ENCODE measurements around the gene PITX3.
"Not testable (repeated sequence)": the region's sequence is repeated elsewhere in the genome, so short reads cannot be mapped to it uniquely, and the experiment has no call there.

Gene PITX3

DNA sequence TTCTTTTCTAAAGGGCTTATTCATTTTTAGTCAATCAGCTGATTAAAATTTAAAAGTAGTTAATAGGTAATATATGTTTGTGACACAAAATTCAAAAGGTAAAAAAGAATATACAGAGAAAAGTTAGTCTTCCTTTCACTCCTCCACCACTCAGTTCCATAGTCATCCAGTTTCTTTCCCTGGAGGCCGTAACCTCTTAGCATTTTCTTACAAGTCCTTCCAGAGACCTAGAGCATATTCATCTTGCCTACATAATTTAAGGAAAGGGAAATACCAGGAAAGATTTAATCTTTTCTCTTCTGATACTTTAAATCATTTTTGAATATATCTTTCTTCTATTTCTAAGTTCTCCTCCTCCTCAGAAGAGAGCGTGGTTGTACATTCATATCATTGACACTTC, 14.1 kb upstream of the PITX3 start:
- no peak for DNase-seq (ENCODE audit: low read depth in 2 of 2)

DNA sequence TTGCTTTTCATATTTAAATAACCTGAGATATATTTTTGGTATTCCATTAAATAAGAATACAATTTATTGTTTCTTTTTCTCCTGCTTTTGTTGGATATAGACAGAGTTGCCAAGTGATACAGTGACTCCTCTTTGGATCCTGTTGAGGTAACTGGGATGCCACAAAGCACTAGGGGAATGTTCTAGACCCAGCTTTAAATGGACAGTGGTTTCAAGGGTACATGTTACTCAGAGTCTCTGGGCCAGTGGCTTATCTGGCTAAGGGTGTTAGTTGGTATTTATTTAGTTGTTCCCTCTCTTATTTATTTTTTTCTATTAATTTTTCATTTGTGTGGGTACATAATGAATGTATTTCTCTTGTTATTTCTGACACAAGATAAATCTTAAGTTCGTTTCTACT, 13.1 kb upstream of the PITX3 start:
- no peak for DNase-seq (ENCODE audit: low read depth in 2 of 2)

DNA sequence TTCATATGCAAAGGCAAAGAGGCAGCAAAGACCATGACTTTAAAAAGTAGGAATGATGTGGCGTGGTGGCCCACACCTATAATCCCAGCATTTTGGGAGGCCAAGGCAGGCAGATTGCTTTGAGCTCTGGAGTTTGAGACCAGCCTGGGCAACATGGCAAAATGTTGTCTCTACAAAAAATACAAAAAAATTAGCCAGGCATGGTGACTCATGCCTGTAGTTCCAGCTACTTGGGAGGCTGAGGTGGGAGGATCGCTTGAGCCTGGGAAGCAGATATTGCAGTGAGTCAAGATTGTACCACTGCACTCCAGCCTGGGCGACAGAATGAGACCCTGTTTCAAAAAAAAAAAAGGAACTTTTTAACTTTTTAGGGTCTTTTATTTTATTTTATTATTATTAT, 11.2 kb upstream of the PITX3 start:
- DNase-seq (ENCODE audit: low read depth in 2 of 2): not testable (repeated sequence)

- no peak for DNase-seq (ENCODE audit: low read depth in 2 of 2)
These were observed 6.4 kb upstream of the PITX3 start for GRCh38 chr10:102247734-102248133.

DNA sequence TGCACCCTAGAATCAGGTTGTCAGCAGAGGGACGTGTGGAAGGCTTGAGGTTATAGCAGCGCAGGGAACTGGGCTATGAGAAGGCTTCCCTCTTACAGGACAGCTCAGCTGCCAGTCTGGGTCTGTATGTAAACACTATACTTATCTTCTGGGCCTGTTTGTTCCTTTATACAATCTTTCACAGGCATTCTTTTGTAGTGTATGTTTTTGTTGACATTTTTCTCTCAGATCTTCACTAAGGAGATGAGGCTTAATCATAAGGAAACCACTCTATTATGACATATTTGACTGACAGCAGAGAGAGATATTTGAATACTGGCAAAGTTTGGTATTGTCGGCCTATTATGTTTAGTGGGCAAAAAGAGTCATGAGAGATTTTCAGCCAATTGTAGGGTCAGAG, 4.9 kb upstream of the PITX3 start:
- DNase-seq (ENCODE audit: low read depth in 2 of 2): no peak

DNA sequence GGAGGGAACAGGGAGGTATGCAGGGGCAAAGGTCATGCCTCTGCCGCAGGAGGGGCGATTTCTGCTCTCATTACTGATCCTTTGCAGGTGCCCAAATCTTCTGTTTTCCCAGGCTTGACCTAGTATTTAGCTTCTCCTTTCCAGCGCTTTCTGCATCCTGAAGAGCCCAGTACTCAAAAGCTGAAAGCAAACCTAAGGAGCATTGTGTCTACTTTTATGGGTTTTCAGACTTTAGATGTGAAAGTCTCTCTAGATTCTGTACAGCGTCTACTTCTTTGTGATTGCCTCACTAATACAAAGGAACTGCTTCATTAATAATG, 4.6 kb upstream of the PITX3 start:
- DNase-seq (ENCODE audit: low read depth in 2 of 2): no peak

DNA sequence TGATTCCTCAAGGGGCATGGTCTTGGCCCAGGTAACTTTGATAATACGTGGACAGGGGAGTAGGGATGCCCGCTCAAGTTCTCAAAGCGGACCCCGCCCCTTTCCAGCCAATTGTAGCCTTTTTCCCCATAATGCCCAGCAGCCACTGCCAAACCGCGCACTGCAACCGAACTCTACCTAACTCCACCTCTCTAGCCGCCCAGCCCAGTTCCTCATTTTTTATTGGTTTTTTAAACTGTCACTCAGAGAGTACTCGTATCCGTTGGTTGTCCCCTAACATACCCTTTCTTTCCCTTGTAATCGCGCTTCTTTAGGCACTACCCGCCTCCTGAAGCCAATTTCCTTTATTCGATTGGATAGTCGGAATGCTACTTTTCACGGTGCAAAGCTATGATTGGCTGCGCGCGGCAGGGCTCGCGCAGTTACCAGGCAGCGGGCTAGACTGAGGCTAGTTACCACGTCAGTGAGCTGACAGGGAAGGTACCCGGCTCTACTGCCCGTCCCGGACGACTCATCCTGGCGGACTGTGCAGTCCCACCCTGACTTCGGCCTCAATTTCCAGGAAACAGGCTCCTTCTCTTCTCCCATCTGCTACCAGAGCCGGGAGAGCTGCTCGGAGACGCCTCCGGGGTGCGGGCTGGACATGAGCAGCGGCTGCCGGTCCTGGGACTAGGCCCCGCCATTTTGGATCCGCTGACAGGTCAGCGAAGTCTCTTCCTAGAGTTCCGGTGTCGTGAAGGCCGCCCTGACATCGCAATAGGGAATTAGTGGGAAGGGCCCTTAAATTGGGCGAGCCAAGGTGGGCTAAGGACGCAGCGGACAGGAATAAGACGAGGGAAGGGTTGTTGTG, 4.0 kb upstream of the PITX3 start, which contains the start of gene GBF1:
Gene GBF1, plus strand, starts transcription at position 451 of the 850 bp plus-strand sequence. CDS start 13,407 bp downstream, outside the sequence.
- DNase-seq (ENCODE audit: low read depth in 2 of 2): peak; percentile 70 to 75

GRCh38 chr10:102243309-102243708, 2.0 kb upstream of the PITX3 start:
- DNase-seq (ENCODE audit: low read depth in 2 of 2): no peak

- no peak for DNase-seq (ENCODE audit: low read depth in 2 of 2)
These were observed 790 bp upstream of the PITX3 start for GRCh38 chr10:102242118-102242485.

DNA sequence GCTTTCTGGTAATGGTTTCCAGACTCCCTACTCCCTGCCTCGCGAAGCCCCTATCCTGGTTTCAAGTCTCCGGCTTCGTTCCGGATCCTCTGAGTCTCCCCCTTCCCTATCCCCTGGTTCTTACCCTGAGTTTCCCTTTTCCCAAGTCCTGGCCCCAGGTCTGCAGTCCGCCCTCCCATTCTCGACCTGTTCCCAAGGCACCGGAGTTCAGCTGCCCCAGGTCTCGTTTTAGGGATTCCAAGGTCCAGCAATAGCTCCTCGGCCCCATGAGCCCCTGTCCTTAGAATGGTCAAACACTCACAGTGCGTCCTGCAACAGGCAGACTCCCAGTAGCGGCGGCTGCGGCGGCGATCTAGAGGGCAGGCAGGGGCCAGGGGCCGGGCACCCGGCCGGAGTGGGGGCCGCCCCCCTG, 274 bp downstream of the PITX3 start:
- no peak for DNase-seq (ENCODE audit: low read depth in 2 of 2)

DNA sequence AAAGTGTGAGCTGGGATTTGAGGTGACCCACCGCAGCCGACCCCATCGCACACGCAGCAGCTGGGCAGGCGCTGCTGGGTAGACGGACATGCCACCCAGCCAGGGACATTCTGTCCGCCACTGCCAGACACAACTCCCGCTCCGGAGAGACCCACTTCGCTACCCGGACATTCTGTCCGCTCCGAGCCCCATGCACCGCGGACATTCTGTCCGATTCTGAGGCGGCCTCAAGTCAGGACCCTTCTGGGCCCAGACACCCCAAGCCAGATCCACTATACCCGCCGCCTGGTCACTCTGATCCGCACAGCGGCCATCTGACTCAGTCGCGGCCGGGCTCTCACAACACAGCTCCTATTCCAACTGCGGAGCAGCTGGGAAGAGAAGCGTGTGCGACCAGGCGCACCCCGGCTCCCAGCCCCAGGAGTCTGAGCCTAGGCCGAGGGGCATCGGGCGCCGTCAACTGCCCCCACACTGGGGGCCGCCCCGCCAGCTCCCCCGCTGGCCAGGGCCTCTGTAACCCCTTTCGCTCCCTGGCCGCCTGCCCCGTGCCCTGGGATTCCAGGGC, 763 bp downstream of the PITX3 start:
- no peak for DNase-seq (ENCODE audit: low read depth in 2 of 2)

GRCh38 chr10:102237711-102238252, 3.5 kb downstream of the PITX3 start:
- DNase-seq (ENCODE audit: low read depth in 2 of 2): no peak

GRCh38 chr10:102236006-102236405, 5.3 kb downstream of the PITX3 start:
- DNase-seq (ENCODE audit: low read depth in 2 of 2): no peak

DNA sequence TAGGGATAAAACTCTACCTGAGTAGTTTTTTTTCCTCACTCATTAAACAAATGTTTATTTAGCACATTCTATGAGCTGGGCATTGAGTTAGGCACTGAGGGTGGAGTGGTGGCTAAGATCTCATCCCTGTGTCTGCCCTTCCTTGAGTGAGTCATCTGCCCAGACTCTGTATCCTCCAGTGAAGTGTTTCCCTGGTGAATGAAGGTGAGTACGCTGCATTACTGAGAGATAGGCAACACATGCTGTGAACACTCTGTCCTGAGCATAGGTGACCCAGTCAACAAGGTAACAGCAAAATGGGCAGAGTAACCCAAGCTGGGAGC, 5.8 kb downstream of the PITX3 start:
- DNase-seq (ENCODE audit: low read depth in 2 of 2): no peak

- no peak for DNase-seq (ENCODE audit: low read depth in 2 of 2)
These were observed 6.3 kb downstream of the PITX3 start for GRCh38 chr10:102234888-102235597.

DNA sequence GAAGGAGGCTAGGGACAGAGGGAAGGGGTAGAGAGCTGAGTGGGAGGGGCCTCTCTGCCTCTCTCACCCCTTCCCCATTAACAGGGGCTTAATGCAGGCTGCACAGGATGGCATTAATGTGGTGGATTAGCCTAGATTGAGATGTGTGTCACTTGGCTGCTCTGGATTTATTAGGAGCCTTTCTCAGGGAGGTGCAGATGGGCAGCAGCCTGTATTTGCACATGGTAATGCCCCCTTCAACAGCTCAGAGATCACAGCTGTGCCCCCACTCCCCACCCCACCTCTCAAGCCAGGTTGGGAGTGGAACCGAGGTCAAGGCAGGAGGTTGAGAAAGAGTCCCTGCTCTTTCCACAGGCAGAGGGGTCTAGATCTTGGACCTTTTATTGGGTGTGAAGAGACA, 7.3 kb downstream of the PITX3 start:
- no peak for DNase-seq (ENCODE audit: low read depth in 2 of 2)

- DNase-seq (ENCODE audit: low read depth in 2 of 2): peak; percentile 24 to 42
These were observed 9.7 kb downstream of the PITX3 start for GRCh38 chr10:102231357-102232318.

DNA sequence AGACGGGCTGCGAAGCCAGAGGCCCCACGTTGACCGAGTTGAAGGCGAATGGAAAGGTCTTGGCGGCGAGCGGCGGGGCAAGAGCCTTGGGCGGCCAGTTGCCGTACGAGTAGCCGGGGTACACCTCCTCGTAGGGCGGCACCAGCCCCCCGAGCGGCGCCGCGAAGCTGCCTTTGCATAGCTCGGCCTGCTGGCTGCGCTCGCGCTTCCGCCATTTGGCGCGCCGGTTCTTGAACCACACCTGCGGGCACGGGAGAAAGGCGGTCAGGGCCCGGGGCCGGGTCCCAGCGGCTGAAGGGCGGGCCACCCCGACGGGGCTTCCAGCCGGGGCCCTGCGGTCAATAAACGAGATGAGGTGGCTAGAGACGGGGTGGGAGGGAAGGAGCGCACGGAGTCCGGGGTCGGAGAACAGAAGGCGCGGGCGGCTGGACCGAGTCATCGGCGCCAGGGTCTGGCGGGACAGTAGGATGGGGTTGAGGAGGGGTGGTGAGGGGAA, 10.4 kb downstream of the PITX3 start:
- DNase-seq (ENCODE audit: low read depth in 2 of 2): no peak

- DNase-seq (ENCODE audit: low read depth in 2 of 2): no peak
These were observed 10.9 kb downstream of the PITX3 start for GRCh38 chr10:102230264-102230860.

DNA sequence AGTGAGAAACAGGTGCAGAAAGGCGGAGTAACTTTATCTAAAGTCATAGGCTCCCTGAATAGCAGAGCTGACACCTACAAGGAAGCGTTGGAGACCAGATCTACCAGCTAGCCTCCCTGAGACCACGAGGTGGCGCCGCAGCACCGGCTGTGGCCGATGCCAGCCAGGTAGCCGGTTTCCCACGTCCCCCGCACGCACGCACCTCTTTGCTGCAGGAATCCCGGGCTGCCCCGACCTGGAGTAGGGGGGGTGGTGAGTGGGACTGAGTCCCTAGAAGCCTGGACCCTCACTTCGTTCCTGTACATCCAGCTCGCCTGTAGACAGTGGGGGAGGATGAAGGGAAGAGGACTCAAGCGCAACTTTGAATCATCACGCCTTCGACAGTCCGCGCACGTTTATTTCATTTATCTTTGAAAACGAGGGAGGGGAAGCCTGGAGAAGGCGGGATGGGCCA, 11.5 kb downstream of the PITX3 start:
- peak; percentile 72 to 80 for DNase-seq (ENCODE audit: low read depth in 2 of 2)

GRCh38 chr10:102227050-102227449, 14.3 kb downstream of the PITX3 start:
- DNase-seq (ENCODE audit: low read depth in 2 of 2): no peak
